ENCODE measurements around the gene HTRA3.
A peak's percentile ranks its signal among the peaks of the same experiment; 100 is the strongest.

Gene HTRA3

GRCh38 chr4:8303081-8303480 lies 33.5 kb downstream of the HTRA3 start:
- ATAC-seq: no peak; the same call in 2 of the 3 replicates
- TF ChIP-seq, protein P1, sequence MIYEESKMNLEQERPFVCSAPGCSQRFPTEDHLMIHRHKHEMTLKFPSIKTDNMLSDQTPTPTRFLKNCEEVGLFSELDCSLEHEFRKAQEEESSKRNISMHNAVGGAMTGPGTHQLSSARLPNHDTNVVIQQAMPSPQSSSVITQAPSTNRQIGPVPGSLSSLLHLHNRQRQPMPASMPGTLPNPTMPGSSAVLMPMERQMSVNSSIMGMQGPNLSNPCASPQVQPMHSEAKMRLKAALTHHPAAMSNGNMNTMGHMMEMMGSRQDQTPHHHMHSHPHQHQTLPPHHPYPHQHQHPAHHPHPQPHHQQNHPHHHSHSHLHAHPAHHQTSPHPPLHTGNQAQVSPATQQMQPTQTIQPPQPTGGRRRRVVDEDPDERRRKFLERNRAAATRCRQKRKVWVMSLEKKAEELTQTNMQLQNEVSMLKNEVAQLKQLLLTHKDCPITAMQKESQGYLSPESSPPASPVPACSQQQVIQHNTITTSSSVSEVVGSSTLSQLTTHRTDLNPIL (CRISPR knock-in tag; IDR thresholded peaks at IDR 0.05; ENCODE audit: low read depth): no peak
- TF ChIP-seq POU6F1 (CRISPR knock-in tag; IDR thresholded peaks at IDR 0.05; ENCODE audit: borderline replicate concordance, low read depth) (no peak), SNAI2 (CRISPR knock-in tag; IDR thresholded peaks at IDR 0.05) (no peak), ZNF565 (CRISPR knock-in tag; conservative IDR thresholded peaks at IDR 0.05; ENCODE audit: low read depth) (no peak), PPARA (CRISPR knock-in tag; IDR thresholded peaks at IDR 0.05; ENCODE audit: borderline replicate concordance) (no peak), TSHZ2 (CRISPR knock-in tag; IDR thresholded peaks at IDR 0.05) (no peak), ZFP3 (CRISPR knock-in tag; IDR thresholded peaks at IDR 0.05) (no peak), CSDC2 (CRISPR knock-in tag; IDR thresholded peaks at IDR 0.05) (no peak), ZFP30 (CRISPR knock-in tag; IDR thresholded peaks at IDR 0.05) (no peak), OSR1 (CRISPR knock-in tag; IDR thresholded peaks at IDR 0.05) (no peak), ZNF8 (CRISPR knock-in tag; IDR thresholded peaks at IDR 0.05) (no peak), TCF4 (CRISPR knock-in tag; IDR thresholded peaks at IDR 0.05; ENCODE audit: borderline replicate concordance) (no peak), CSRNP3 (CRISPR knock-in tag; IDR thresholded peaks at IDR 0.05) (no peak), BACH2 (CRISPR knock-in tag; IDR thresholded peaks at IDR 0.05; ENCODE audit: borderline replicate concordance) (no peak), ZNF70 (CRISPR knock-in tag; IDR thresholded peaks at IDR 0.05) (no peak), ARNTL (CRISPR knock-in tag; IDR thresholded peaks at IDR 0.05; ENCODE audit: borderline replicate concordance, low read depth) (no peak), ESRRG (CRISPR knock-in tag; IDR thresholded peaks at IDR 0.05) (no peak), ZC3H10 (CRISPR knock-in tag; IDR thresholded peaks at IDR 0.05) (no peak)

DNA sequence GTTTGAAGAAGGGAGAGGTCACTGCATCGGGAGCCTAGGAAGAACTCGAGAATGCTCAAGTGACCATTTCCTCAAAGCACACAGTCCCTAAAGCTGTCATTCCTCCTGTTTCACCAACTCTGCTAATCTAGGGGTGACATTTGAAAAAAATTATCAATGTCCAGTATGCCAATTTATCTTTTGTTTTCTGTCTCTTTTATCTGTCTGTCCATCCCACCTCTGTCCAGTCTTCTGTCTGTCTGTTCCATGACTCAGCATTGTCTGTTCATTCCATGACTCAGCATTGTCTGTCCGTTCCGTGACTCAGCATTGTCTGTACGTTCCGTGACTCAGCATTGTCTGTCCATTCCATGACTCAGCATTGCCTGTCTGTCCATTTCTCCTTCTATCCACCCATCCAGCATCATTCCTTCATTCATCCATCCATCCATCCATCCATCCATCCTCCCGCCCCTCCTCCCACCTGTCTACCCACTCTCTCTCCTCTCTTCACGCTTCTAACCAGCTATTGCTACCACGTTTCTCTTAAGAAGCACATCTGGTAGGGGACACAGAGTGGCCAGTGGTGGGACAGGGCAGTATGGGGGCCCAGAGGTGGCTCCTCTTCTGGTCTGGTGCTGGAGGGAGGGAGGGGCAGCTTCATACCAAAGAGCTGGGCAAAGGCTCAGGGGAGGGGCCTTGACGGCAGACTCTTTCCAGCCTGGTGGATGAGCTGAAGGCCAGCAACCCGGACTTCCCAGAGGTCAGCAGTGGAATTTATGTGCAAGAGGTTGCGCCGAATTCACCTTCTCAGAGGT lies 34.1 kb downstream of the HTRA3 start:
- TF ChIP-seq ZFP3 (CRISPR knock-in tag; IDR thresholded peaks at IDR 0.05): no peak
- TF ChIP-seq ISL1 (CRISPR knock-in tag; IDR thresholded peaks at IDR 0.05): no peak
- TF ChIP-seq, protein P2, sequence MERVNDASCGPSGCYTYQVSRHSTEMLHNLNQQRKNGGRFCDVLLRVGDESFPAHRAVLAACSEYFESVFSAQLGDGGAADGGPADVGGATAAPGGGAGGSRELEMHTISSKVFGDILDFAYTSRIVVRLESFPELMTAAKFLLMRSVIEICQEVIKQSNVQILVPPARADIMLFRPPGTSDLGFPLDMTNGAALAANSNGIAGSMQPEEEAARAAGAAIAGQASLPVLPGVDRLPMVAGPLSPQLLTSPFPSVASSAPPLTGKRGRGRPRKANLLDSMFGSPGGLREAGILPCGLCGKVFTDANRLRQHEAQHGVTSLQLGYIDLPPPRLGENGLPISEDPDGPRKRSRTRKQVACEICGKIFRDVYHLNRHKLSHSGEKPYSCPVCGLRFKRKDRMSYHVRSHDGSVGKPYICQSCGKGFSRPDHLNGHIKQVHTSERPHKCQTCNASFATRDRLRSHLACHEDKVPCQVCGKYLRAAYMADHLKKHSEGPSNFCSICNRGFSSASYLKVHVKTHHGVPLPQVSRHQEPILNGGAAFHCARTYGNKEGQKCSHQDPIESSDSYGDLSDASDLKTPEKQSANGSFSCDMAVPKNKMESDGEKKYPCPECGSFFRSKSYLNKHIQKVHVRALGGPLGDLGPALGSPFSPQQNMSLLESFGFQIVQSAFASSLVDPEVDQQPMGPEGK (CRISPR knock-in tag; IDR thresholded peaks at IDR 0.05; ENCODE audit: borderline replicate concordance): no peak
- no peak for TF ChIP-seq TCF4 (CRISPR knock-in tag; IDR thresholded peaks at IDR 0.05; ENCODE audit: borderline replicate concordance)
- ATAC-seq: peak; percentile 62

Measured in SK-N-SH treated with all-trans-retinoic acid at 6 μM for 48 hours (cell line).